ENCODE results near the gene ZNF683. TPM values are rescaled to one million over a fixed set of nuclear protein-coding genes. Genes with fewer than 3 reads are reported as not detected.

ZNF683 gene
- total and polyA plus RNA-seq, 9 of the 15 experiments (the other 6 are each of a cell fraction or from before 2014, with no cell fraction given), result not detected

- TF ChIP-seq ZNF277 (CRISPR knock-in tag; IDR thresholded peaks at IDR 0.05; ENCODE audit: borderline replicate concordance), result no peak
- peak; percentile 99 for TF ChIP-seq ZNF584 (CRISPR knock-in tag; IDR thresholded peaks at IDR 0.05; ENCODE audit: low read depth)
- TF ChIP-seq GTF2A2 (tag; IDR thresholded peaks at IDR 0.05), result peak; percentile 87
- no peak for TF ChIP-seq ZNF518B (CRISPR knock-in tag; IDR thresholded peaks at IDR 0.05)
- 0 out of 2 replicates have a peak, but pooled peaks have one; percentile 64 for TF ChIP-seq ETS1 (conservative IDR thresholded peaks at IDR 0.05; ENCODE audit: control insufficient read depth, low read depth, low read length)
- peak; percentile 93 to 98 for TF ChIP-seq TEAD1 (CRISPR knock-in tag; IDR thresholded peaks at IDR 0.05)
- TF ChIP-seq CTCFL (IDR thresholded peaks at IDR 0.05; ENCODE audit: borderline replicate concordance, insufficient read depth, low read depth, low read length, poor library complexity, severe bottlenecking), result no peak
- TF ChIP-seq RFX5 (IDR thresholded peaks at IDR 0.05; ENCODE audit: low read depth, low read length), result no peak
- TF ChIP-seq ARHGAP35 (IDR thresholded peaks at IDR 0.05; ENCODE audit: partially characterized antibody), result no peak
- TF ChIP-seq HDAC6 (IDR thresholded peaks at IDR 0.05; ENCODE audit: low read depth, low read length), result no peak
- peak; percentile 99 for TF ChIP-seq ATF6 (CRISPR knock-in tag; IDR thresholded peaks at IDR 0.05)
- peak; percentile 70 for TF ChIP-seq ZNF398 (CRISPR knock-in tag; IDR thresholded peaks at IDR 0.05)
Measured at GRCh38 chr1:26336477-26337205, 35.9 kb downstream of the ZNF683 start (continued).
